GM20000 (cell line): Measurements from ENCODE around the gene STARD7.

ENCODE experiments used
- DNase-seq: peaks from one replicate; pipeline ENCODE4 v3.0.0; 2012; ENCODE audit warnings: low spot score
- CTCF ChIP-seq: IDR thresholded peaks from 2 replicates; pipeline ENCODE4 v1.5.1; 2012; ENCODE audit warnings: mild to moderate bottlenecking, control low read depth; ENCODE audit errors: extremely low read depth, missing control alignments

Gene STARD7

DNA sequence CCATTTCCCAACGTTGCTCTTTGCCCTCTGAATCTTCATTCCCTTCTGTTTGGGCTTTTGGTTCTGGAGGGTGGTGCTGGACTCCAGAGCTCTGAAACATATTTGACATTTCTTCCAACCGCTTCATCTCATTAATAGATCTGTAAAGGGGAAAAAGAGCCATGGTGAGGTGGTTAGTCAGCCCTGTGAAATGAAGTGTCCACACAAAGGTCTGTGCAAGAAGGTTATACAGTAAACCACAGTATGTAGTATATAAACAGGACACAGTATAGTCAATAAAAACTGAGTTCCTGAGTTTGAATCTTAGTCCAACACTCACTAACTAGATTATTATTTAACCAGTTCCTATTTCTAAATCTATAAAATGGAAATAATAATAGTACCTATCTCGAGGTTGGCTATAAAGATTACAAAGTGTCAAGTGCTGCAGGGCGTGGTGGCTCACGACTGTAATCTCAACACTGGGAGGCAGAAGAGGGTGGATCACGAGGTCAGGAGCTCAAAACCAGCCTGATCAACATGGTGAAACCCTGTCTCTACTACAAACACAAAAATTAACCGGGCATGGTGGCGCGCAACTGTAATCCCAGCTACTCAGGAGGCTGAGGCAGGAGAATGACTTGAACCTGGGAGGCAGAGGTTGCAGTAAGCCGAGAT, 13.1 kb downstream of the STARD7 start:
- TF ChIP-seq CTCF = no peak

GRCh38 chr2:96191937-96192670, 16.5 kb downstream of the STARD7 start:
- no peak for DNase-seq
- no peak for TF ChIP-seq CTCF

More for the DNA sequence above, 13.1 kb downstream of the STARD7 start:
- no peak for DNase-seq

DNA sequence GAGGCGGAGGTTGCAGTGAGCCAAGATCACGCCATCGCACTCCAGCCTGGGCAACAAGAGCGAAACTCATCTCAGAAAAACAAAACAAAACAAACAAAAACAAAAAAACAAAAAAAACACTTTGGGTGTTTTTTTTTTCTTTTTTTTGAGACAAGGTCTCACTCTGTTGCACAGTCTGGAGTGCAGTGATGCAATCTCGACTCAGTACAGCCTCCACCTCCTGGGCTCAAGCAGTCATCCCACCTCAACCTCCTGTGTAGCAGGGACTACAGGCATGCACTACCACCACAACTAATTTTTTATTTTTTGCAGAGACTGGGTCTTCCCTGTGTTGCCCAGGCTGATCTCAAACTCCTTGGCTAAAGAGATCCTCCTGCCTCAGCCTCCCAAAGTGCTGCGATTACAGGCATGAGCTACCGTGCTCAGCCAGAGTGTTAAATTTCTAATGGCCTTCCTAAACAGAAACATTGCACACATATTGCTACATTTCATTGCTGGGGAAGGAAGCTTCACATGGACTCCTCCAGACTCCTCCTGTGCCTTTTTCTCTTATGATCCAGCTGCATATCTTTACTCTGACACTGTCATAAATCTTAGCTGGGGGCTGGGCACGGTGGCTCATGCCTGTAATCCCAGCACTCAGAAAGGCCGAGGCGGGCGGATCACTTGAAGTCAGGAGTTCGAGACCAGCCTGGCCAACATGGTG, 19.7 kb downstream of the STARD7 start:
- DNase-seq = no peak
- TF ChIP-seq CTCF = no peak

DNA sequence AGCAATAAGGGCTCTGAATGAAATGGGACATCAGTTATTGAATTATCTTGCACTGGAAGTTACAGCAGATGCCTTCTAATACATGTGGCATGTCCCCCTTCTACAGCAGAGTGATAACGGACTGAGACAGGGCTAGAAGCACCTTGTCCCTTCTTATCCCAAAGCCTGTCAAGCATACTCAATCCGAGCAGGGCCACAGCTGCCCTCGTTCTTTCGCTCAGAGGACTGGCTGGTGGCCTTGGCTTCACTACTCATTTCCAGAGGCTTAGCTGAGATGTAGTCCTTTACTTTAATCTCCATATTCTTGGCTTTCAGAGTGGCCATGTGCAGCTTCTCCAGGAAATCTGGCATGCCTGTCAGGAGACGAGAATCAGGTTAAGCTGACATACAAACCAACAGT, 22.1 kb downstream of the STARD7 start:
- TF ChIP-seq CTCF = no peak
- DNase-seq = no peak

GRCh38 chr2:96185516-96185915, 23.1 kb downstream of the STARD7 start:
- no peak for TF ChIP-seq CTCF
- DNase-seq = no peak

- no peak for TF ChIP-seq CTCF
- DNase-seq = no peak
Observed at GRCh38 chr2:96184989-96185388, 23.6 kb downstream of the STARD7 start.

DNA sequence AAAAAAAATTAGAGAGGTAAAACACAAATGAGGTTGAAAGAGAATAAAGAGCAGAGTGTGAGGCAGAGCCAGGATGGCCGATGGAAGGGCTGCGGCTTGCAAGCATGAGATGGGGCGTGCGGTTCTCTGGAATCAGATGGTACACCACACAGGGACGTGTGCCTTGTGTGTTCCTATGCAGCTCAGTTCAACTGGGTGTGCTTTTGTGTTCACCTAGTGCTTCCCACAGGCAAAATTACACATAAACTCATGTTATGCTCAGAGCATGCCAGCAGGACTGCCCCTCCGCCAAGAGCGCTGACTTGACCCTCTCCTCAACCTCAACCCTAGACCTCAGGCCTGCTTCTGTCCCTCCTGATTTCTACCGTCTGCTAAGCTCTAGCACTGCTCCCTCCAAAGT, 24.4 kb downstream of the STARD7 start:
- DNase-seq = no peak
- no peak for TF ChIP-seq CTCF
